Measurements from ENCODE around the gene NAT14.
"Not testable (repeated sequence)": the region's sequence is repeated elsewhere in the genome, so short reads cannot be mapped to it uniquely, and the experiment has no call there.

Gene NAT14

DNA sequence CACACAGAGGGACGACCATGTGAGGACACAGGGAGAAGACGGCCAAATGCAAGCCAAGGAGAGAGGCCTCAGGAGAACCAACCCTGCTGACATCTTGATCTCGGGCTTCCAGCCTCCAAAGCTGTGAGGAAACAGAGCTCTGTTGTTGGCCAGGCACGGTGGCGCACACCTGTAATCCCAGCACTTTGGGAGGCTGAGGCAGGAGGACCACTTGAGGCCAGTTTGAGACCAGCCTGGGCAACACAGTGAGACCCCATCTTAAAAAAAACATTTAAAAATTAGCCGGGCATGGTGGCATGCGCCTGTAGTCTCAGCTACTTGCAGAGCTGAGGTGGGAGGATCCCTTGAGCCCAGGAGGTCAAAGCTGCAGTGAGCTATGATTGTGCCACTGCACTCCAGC lies 49.3 kb downstream of the NAT14 start:
- not testable (repeated sequence) for DNase-seq

DNA sequence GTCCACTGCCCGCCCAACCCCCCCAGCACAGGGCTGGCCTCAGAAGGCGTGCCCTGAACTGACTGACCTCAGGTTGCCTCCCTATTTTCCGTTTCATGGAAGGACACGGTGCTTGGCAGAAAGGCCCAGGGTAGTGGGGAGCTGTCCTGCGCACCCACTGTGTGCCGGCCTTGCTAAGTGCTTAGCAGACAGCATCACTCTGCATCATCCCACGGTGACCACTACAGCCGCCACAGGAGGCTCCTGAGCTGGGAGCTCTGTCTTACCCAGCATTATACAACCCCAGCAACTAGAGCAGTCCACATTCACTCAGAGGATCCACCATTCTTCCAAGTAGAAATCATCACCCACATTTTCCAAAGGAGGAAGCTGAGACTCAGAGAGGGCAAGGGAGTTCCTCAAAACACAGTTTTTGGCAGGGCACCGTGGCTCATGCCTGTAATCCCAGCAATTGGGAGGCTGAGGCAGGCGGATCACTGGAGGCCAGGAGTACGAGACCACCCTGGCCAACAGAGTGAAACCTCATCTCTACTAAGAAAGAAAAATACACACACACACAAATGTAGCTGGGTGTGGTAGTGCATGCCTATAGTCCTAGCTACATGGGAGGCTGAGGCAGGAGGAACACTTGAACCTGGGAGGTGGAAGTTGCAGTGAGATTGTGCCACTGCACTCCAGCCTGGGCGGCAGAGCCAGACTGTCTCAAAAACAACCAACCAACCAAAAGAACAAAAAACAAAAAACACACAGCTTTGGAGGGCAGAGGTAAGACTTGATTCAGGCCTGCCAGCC lies 50.4 kb downstream of the NAT14 start:
- no peak for DNase-seq

GRCh38 chr19:55535965-55536350 lies 51.0 kb downstream of the NAT14 start:
- DNase-seq = no peak

DNA sequence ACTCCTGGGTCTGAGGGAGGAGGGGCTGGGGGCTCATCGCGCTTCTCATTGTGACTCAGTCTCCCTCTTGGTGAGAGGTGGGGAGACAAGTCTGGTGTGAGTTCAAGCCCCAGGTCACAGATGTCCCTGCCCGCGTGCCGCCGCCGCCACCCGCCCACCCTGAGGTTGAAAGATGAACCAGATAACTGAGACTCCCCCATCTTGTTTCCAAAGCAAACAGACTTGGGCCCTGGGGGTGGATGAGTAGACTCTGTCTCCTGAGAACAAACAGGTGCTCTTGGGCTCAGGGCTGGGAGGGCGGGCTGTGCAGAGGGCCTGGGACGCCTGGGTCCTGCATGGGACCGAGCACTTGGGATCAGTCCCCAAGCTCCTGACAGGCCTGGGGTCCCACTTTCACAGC lies 51.4 kb downstream of the NAT14 start:
- DNase-seq = no peak
